GM18870 (cell line): Measurements from ENCODE around the gene SLC35B1.
"Not testable (repeated sequence)": the region's sequence is repeated elsewhere in the genome, so short reads cannot be mapped to it uniquely, and the experiment has no call there.

Source experiments
- ATAC-seq: cut with Tn5 transposase; IDR thresholded peaks from one replicate; pipeline ENCODE4 v1.9.1; 2021; ENCODE audit warnings: moderate library complexity; ENCODE audit not compliant: unreplicated experiment

Gene SLC35B1

DNA sequence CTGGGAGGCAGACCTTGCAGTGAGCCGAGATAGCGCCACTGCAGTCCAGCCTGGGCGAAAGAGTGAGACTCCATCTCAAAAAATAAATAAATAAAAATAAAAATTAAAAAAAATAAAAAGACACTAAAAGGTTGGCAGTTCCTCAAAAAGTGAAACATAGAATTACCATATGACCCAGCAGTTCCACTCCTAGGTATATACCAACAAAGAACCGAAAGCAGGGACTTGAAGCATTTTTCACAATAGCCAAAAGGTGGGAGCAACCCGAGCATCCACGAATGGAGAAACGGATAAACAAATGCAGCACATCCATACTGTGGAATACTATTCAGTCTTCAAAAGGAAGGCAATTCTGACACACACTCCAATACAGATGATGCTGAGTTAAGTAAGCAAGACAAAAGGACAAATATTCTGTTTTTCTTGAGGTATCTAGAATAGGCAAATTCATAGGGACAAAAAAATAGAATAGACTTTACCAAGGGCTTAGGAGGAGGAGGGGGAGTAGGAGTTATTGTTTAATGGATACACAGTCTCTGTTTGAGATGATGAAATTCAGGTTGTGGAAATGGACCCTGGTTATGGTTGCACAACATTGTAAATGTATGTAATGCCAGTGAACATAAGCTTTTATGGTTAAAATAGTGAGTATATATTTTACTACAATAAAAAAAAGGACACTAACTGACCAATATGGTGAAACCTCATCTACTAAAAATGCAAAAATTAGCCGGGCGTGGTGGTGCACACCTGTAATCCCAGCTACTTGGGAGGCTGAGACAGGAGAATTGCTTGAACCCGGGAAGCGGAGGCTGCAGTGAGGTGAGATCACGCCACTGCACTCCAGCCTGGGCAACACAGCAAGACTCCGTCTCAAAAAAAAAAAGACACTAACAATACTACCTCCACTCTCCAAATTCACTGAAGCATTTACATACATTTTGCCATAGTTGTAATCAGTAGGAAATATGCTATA lies 27.0 kb upstream of the SLC35B1 start:
- no peak for ATAC-seq

DNA sequence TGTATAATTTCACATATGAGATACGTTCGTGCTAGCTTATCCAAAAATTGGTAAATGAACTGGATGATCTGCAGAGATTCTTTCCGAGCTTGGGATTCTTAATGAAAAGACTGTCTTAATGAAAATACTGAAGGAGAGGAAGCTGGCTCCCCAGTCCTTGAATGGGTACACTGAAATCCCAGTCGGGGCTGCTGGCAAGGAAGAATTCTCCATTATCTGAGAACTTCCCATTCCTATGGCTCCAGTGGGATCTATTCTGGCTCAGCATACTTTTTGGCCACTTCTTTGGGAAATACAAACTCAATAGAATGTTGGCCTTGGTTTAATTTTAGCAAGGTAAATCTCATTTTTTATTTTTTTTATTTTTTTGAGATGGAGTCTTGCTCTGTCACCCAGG lies 23.7 kb upstream of the SLC35B1 start:
- no peak for ATAC-seq

- no peak for ATAC-seq
Measured at GRCh38 chr17:49730785-49731434, 23.1 kb upstream of the SLC35B1 start.

- no peak for ATAC-seq
Measured at GRCh38 chr17:49730078-49730784, 22.5 kb upstream of the SLC35B1 start.

DNA sequence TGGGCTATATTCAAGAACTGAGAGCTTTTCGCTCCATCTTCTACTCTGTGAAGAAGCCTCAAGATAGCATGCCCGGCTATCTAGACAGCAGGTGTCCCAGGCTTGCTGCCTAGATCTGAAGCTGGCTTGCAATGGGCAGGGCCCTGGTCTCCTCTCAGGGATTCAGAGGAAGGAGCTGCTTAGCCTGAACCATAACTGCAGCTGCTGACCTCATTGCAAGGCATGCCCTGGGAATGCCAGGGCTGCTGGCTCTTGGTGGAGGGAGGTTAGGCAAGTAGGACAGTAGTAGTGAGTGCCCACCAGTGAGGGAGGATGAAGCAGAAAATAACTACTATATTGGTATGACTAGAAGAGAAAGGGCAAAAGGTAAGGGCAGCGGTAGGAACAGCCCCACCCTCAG lies 21.3 kb upstream of the SLC35B1 start:
- ATAC-seq: no peak

DNA sequence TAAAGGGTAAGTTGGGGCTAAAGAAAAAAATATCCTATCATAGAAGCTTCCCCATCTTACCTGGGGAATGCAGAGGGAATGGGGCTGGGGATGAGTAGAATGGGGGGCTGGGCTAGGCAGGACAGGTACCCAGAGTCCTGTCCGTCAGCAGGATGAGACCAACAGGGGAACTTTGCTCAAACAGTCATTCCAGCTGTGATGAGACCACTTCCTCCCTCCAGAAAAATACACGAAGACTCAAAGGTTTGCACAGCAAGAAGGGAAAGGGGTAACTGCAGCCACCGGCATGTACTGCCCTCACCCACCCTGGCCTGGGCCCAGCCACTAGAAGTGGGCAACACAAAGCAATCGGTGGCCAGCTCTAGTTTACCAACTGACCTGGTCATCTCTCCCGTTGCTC lies 20.7 kb upstream of the SLC35B1 start:
- no peak for ATAC-seq

DNA sequence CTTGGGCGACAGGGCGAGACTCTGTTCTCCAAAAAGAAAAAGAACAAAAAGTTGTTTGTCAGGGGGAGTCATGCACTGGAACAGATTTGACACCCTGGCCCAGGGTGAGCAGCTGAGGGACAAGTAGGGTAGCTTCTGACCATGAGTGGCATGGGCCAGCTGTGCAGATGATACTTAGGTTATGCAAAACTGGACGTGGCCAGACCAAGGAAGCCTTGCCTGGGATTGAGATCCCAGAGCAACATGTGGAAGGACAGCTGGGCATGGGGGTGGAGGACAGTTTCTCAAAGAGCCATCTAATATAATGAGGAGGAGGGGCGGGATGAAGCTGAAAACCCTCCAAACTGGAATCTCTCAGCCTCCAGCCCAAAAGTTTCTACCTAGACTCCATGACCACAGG lies 19.6 kb upstream of the SLC35B1 start:
- no peak for ATAC-seq

GRCh38 chr17:49725452-49726130 lies 17.8 kb upstream of the SLC35B1 start:
- no peak for ATAC-seq

GRCh38 chr17:49724552-49724951 lies 16.8 kb upstream of the SLC35B1 start:
- ATAC-seq: not testable (repeated sequence)

GRCh38 chr17:49723423-49723822 lies 15.7 kb upstream of the SLC35B1 start:
- ATAC-seq: no peak

DNA sequence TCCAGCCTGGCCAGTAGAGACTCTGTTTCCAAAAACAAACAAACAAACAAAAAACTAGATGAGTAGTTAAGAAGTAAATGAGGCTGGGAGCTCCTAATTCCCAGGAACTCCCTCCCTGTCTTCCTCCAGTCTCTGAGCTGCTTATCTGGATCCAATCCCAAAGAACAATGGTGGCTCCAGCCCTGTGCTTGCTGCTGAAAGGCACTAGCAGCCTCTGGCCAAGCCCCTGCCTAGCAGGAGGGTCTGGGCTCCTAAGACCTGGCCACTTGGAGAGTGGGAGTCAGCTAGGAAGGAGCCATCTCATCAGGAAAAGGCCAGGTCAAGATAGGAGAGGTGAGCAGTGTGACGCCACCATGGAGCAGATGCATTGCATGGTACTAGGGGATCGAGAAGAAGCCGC lies 14.3 kb upstream of the SLC35B1 start:
- ATAC-seq: no peak

GRCh38 chr17:49717371-49717861 lies 9.7 kb upstream of the SLC35B1 start:
- ATAC-seq: no peak

- ATAC-seq: no peak
Measured at GRCh38 chr17:49716668-49717364, 9.1 kb upstream of the SLC35B1 start.

- no peak for ATAC-seq
Measured at GRCh38 chr17:49715717-49716279, 8.0 kb upstream of the SLC35B1 start.

DNA sequence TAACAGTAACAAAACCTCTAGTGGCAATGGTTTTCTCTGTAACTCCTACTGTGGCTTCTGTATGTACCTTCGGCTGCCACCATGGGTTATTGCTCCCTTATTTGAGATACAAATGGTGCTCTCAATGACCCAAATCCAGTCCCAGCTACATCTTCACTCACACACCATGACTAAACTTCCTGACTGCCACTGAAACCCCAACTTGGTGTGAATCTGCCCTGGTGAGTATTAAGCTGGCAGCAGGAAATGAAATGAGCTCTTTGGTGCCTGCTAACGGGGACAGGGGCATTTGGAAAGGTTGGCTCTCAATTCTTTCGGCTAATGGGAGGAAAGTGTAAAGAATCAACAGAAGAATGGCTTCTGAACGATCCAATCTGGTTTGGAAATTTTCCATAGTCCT lies 7.5 kb upstream of the SLC35B1 start:
- ATAC-seq: no peak

DNA sequence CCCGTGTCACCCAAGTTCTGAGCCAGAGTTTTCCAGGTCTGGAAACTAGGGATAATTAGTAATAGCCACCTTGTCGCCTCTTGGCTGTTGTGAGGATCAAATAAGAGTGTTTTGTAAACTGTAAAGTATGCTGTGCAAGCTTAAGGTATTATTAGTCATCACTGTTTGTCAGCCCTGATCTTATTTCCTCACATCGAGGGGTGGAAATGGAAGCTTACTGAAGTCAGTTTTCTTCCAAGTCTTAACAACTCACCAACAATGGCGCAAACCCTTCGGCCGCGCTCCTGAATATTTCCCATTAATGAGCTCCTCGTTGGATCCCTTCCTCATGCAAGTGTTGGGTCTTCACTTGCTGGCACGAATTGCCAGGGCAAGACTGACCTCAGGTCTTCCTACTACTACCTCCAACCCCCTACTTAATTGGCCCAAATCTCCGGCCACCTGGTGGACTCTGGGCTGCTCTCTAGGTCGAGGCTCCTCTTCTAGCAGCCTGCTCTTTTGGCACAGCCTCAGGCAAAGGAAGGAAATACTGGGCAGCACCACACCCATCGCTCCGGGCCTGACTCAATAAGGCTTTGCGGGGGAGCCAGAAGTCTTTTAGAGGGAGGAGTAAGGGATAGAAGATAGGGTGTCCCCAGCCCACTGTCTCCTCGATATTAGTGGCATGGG lies 885 bp upstream of the SLC35B1 start:
- ATAC-seq: no peak

GRCh38 chr17:49707246-49707607 lies 537 bp downstream of the SLC35B1 start:
- no peak for ATAC-seq

DNA sequence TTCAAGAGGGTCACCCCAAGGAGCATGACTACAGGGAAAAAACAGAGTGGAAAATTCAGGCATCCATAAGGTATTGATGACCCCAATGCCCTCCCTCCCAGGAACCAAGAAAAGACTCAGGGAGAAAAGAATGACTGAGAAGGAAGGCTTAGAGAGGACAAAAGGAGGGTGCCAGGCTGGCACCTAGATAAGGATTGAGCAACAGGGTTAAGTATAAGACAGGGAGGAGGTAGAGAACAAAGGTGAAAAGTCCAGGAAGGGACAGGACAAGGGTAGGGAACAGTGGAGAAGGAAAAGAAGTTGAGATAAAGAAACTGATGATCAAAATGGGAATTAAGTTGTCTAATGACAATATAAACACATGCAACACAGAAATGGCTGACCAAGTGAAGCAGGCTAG lies 2.5 kb downstream of the SLC35B1 start:
- no peak for ATAC-seq

GRCh38 chr17:49703557-49704277 lies 4.0 kb downstream of the SLC35B1 start:
- ATAC-seq: no peak
